ENCODE data around the gene TRRAP. TPM values are rescaled to one million over a fixed set of nuclear protein-coding genes. Genes with fewer than 3 reads are reported as not detected.
"Not testable (repeated sequence)": the region's sequence is repeated elsewhere in the genome, so short reads cannot be mapped to it uniquely, and the experiment has no call there.

Gene TRRAP
- total RNA-seq: 10 to 100 TPM; 11.7 to 55.6 (median 22.7) TPM

GRCh38 chr7:98878365-98879197 is at the start of gene TRRAP:
Gene TRRAP, plus strand, starts transcription at chr7:98878532. Its CDS starts 2,619 bp downstream, at chr7:98881151.
- peak; percentile 77 to 90 (median 83) for ATAC-seq (replicated peaks in 6 of 8)
- WGBS, 10 experiments: 0% methylated on average over 2 of the region's 113 CpGs; no CpG with 5 or more reads in 9 of the 10 experiments
- in situ Hi-C loops (cut with MboI; ENCODE audit: low pct_unique_long_range_greater_than_20kb in 2 of 9, low sequenced_read_pairs in 9 of 9, unreplicated experiment in 9 of 9): no loop called here
- Histone ChIP-seq H3K27ac (peak within 1 kb of the TSS; percentile 95 to 97), H3K4me3 (peak within 1 kb of the TSS; percentile 63 to 99 (median 95)), H3K4me1 (replicated peaks in 1 of 2) (peaks cover 13 to 14% of the 10 kb centered on the region in 2 donors)

GRCh38 chr7:98830972-98831548 is 47.3 kb upstream of the TRRAP start:
- Histone ChIP-seq H3K4me3 (no peak overlapping the region), H3K27ac (no peak overlapping the region), H3K4me1 (replicated peaks in 1 of 2) (no peaks in the 10 kb centered on the region)
- ATAC-seq (replicated peaks in 6 of 8): no peak
- WGBS, 10 experiments: 10 to 100% (median 90%) methylated on average over 1 to 2 of the region's 2 CpGs; no CpG with 5 or more reads in 3 of the 10 experiments
- in situ Hi-C loops (cut with MboI; ENCODE audit: low pct_unique_long_range_greater_than_20kb in 2 of 9, low sequenced_read_pairs in 9 of 9, unreplicated experiment in 9 of 9): loop anchor here in 7 of 9 experiments (10.0 to 25.0 kb wide), 5 partner anchors 394 to 544 kb away; partner anchors contain the start of gene BRI3 (in 1 of the 7)

- ATAC-seq (replicated peaks in 6 of 8): no peak
- WGBS, 10 experiments: 38 to 77% (median 60%) methylated on average over 2 to 4 of the region's 8 CpGs; no CpG with 5 or more reads in 4 of the 10 experiments
- no peak overlapping the region for H3K27ac ChIP-seq
- no peak overlapping the region for H3K4me3 ChIP-seq
- H3K4me1 ChIP-seq (replicated peaks in 1 of 2): no peaks in the 10 kb centered on the region
- in situ Hi-C loops (cut with MboI; ENCODE audit: low pct_unique_long_range_greater_than_20kb in 2 of 9, low sequenced_read_pairs in 9 of 9, unreplicated experiment in 9 of 9): loop anchor here in 7 of 9 experiments (10.0 to 25.0 kb wide), 5 partner anchors 394 to 544 kb away; partner anchors contain the start of gene BRI3 (in 1 of the 7)
Measured at GRCh38 chr7:98831641-98832221, 46.6 kb upstream of the TRRAP start.

- Histone ChIP-seq H3K27ac (no peak overlapping the region), H3K4me1 (replicated peaks in 1 of 2) (no peaks in the 10 kb centered on the region), H3K4me3 (no peak overlapping the region)
- 80 to 100% (median 100%) methylated on average over 1 to 2 of the region's 2 CpGs; no CpG with 5 or more reads in 6 of the 10 experiments for WGBS, 10 experiments
- ATAC-seq (replicated peaks in 6 of 8): no peak
- in situ Hi-C loops (cut with MboI; ENCODE audit: low pct_unique_long_range_greater_than_20kb in 2 of 9, low sequenced_read_pairs in 9 of 9, unreplicated experiment in 9 of 9): loop anchor here in 7 of 9 experiments (10.0 to 25.0 kb wide), 5 partner anchors 396 to 546 kb away; partner anchors contain the start of gene BRI3 (in 1 of the 7)
Measured at GRCh38 chr7:98833022-98833421, 45.3 kb upstream of the TRRAP start.

GRCh38 chr7:98834949-98835348 is 43.4 kb upstream of the TRRAP start:
- ATAC-seq (replicated peaks in 6 of 8): no peak
- Histone ChIP-seq H3K27ac (no peak overlapping the region), H3K4me3 (no peak overlapping the region), H3K4me1 (replicated peaks in 1 of 2) (no peaks in the 10 kb centered on the region)
- in situ Hi-C loops (cut with MboI; ENCODE audit: low pct_unique_long_range_greater_than_20kb in 2 of 9, low sequenced_read_pairs in 9 of 9, unreplicated experiment in 9 of 9): loop anchor here in 7 of 9 experiments (10.0 to 25.0 kb wide), 5 partner anchors 398 to 548 kb away; partner anchors contain the start of gene BRI3 (in 1 of the 7)
- WGBS, 10 experiments: 33 to 70% (median 51%) methylated on average over 1 to 4 of the region's 8 CpGs; no CpG with 5 or more reads in 6 of the 10 experiments

- Histone ChIP-seq H3K4me1 (replicated peaks in 1 of 2) (no peaks in the 10 kb centered on the region), H3K27ac (no peak overlapping the region), H3K4me3 (no peak overlapping the region)
- in situ Hi-C loops (cut with MboI; ENCODE audit: low pct_unique_long_range_greater_than_20kb in 2 of 9, low sequenced_read_pairs in 9 of 9, unreplicated experiment in 9 of 9): loop anchor here in 7 of 9 experiments (10.0 to 25.0 kb wide), 5 partner anchors 400 to 550 kb away; partner anchors contain the start of gene BRI3 (in 1 of the 7)
- 0 to 80% (median 11%) methylated on average over 1 to 7 of the region's 10 CpGs; no CpG with 5 or more reads in 4 of the 10 experiments for WGBS, 10 experiments
- ATAC-seq (replicated peaks in 6 of 8): peak; percentile 43 to 80 (median 63)
Measured at GRCh38 chr7:98836811-98837629, 41.3 kb upstream of the TRRAP start.

GRCh38 chr7:98837630-98837972 is 40.7 kb upstream of the TRRAP start:
- Histone ChIP-seq H3K4me1 (replicated peaks in 1 of 2) (no peaks in the 10 kb centered on the region), H3K4me3 (no peak overlapping the region), H3K27ac (no peak overlapping the region)
- no peak for ATAC-seq (replicated peaks in 6 of 8)
- in situ Hi-C loops (cut with MboI; ENCODE audit: low pct_unique_long_range_greater_than_20kb in 2 of 9, low sequenced_read_pairs in 9 of 9, unreplicated experiment in 9 of 9): loop anchor here in 7 of 9 experiments (10.0 to 25.0 kb wide), 5 partner anchors 400 to 550 kb away; partner anchors contain the start of gene BRI3 (in 1 of the 7)
- 17 to 100% (median 67%) methylated on average over 1 to 4 of the region's 5 CpGs; no CpG with 5 or more reads in 2 of the 10 experiments for WGBS, 10 experiments

- in situ Hi-C loops (cut with MboI; ENCODE audit: low pct_unique_long_range_greater_than_20kb in 2 of 9, low sequenced_read_pairs in 9 of 9, unreplicated experiment in 9 of 9): loop anchor here in 7 of 9 experiments (5.0 to 25.0 kb wide), 6 partner anchors 403 to 553 kb away; partner anchors contain the start of gene BRI3 (in 1 of the 7)
- H3K4me1 ChIP-seq (replicated peaks in 1 of 2): no peaks in the 10 kb centered on the region
- H3K27ac ChIP-seq: no peak overlapping the region
- no peak overlapping the region for H3K4me3 ChIP-seq
- WGBS, 10 experiments: 20 to 90% (median 72%) methylated on average over 1 to 5 of the region's 11 CpGs; no CpG with 5 or more reads in 6 of the 10 experiments
- ATAC-seq (replicated peaks in 6 of 8): peak in 4 of 8 experiments; percentile 12 to 25 (median 22)
Measured at GRCh38 chr7:98840096-98840495, 38.2 kb upstream of the TRRAP start.

GRCh38 chr7:98840722-98841121 is 37.6 kb upstream of the TRRAP start:
- in situ Hi-C loops (cut with MboI; ENCODE audit: low pct_unique_long_range_greater_than_20kb in 2 of 9, low sequenced_read_pairs in 9 of 9, unreplicated experiment in 9 of 9): loop anchor here in 7 of 9 experiments (5.0 to 25.0 kb wide), 6 partner anchors 403 to 553 kb away; partner anchors contain the start of gene BRI3 (in 1 of the 7)
- no peaks in the 10 kb centered on the region for H3K4me1 ChIP-seq (replicated peaks in 1 of 2)
- ATAC-seq (replicated peaks in 6 of 8): peak in 2 of 8 experiments; percentile 4 to 14
- H3K4me3 ChIP-seq: no peak overlapping the region
- H3K27ac ChIP-seq: no peak overlapping the region
- WGBS, 10 experiments: 0 to 100% (median 81%) methylated on average over 1 to 3 of the region's 4 CpGs; no CpG with 5 or more reads in 4 of the 10 experiments

- WGBS, 10 experiments: 0 to 100% (median 50%) methylated on average over 2 to 6 of the region's 11 CpGs; no CpG with 5 or more reads in 1 of the 10 experiments
- in situ Hi-C loops (cut with MboI; ENCODE audit: low pct_unique_long_range_greater_than_20kb in 2 of 9, low sequenced_read_pairs in 9 of 9, unreplicated experiment in 9 of 9): loop anchor here in 7 of 9 experiments (5.0 to 25.0 kb wide), 6 partner anchors 404 to 554 kb away; partner anchors contain the start of gene BRI3 (in 1 of the 7)
- Histone ChIP-seq H3K4me3 (no peak overlapping the region), H3K27ac (no peak overlapping the region), H3K4me1 (replicated peaks in 1 of 2) (peaks cover 0 to 5% of the 10 kb centered on the region in 2 donors)
- peak in 6 of 8 experiments; percentile 8 to 83 (median 52) for ATAC-seq (replicated peaks in 6 of 8)
Measured at GRCh38 chr7:98841179-98841997, 36.9 kb upstream of the TRRAP start.

- not testable (repeated sequence) for H3K27ac ChIP-seq; ATAC-seq (replicated peaks in 6 of 8); H3K4me3 ChIP-seq
- in situ Hi-C loops (cut with MboI; ENCODE audit: low pct_unique_long_range_greater_than_20kb in 2 of 9, low sequenced_read_pairs in 9 of 9, unreplicated experiment in 9 of 9): loop anchor here in 7 of 9 experiments (5.0 to 25.0 kb wide), 6 partner anchors 405 to 555 kb away; partner anchors contain the start of gene BRI3 (in 1 of the 7)
- 0 to 83% (median 44%) methylated on average over 1 to 2 of the region's 2 CpGs; no CpG with 5 or more reads in 6 of the 10 experiments for WGBS, 10 experiments
- H3K4me1 ChIP-seq (replicated peaks in 1 of 2): peaks cover 0 to 16% of the 10 kb centered on the region in 2 donors
Measured at GRCh38 chr7:98842552-98842951, 35.8 kb upstream of the TRRAP start.
